ENCODE results near the gene SLC2A10. TPM values are rescaled to one million over a fixed set of nuclear protein-coding genes. Genes with fewer than 3 reads are reported as not detected.

The SLC2A10 gene
- total RNA-seq, 4 donors from 2014 or later = 20.8 to 31.5 (median 27.3) TPM

GRCh38 chr20:46761566-46761965, 52.1 kb downstream of the SLC2A10 start:
- DNase-seq (ENCODE audit: low spot score in 2 of 2) = no peak
- no peaks in the 10 kb centered on the region for H3K27me3 ChIP-seq
- no peaks in the 10 kb centered on the region for H3K9me3 ChIP-seq
- H3K27ac ChIP-seq = no peak overlapping the region
- WGBS, 2 donors = 89 to 95% methylated on average over 9 of the region's 9 CpGs
- peaks cover 0 to 16% (median 0%) of the 10 kb centered on the region in 4 donors for H3K4me1 ChIP-seq
- H3K4me3 ChIP-seq = no peak overlapping the region
- no peaks in the 10 kb centered on the region for H3K36me3 ChIP-seq
- TF ChIP-seq, protein P1, sequence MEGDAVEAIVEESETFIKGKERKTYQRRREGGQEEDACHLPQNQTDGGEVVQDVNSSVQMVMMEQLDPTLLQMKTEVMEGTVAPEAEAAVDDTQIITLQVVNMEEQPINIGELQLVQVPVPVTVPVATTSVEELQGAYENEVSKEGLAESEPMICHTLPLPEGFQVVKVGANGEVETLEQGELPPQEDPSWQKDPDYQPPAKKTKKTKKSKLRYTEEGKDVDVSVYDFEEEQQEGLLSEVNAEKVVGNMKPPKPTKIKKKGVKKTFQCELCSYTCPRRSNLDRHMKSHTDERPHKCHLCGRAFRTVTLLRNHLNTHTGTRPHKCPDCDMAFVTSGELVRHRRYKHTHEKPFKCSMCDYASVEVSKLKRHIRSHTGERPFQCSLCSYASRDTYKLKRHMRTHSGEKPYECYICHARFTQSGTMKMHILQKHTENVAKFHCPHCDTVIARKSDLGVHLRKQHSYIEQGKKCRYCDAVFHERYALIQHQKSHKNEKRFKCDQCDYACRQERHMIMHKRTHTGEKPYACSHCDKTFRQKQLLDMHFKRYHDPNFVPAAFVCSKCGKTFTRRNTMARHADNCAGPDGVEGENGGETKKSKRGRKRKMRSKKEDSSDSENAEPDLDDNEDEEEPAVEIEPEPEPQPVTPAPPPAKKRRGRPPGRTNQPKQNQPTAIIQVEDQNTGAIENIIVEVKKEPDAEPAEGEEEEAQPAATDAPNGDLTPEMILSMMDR (IDR thresholded peaks at IDR 0.05) = no peak
- TF ChIP-seq EP300 (IDR thresholded peaks at IDR 0.05) (no peak), POLR2A (IDR thresholded peaks at IDR 0.05) (no peak)

DNA sequence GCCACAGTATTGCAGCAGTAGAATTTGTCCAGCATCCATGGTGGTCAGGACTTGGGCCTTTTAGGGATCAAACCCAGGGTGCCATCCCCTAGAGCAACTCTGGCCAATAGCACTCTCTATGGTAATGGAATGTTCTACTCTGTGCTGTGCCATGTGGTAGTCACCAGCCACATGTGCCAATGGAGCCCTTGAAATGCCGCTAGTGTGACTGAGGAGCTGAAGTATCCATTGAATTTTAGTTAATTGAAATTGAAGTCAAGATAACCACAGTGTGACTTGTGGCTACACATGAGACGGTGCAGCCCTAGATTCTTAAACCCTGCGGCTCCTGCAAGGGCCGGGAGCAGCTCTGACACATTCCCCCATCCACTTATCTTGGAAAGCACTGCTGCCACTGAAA, 54.6 kb downstream of the SLC2A10 start:
- 93 to 95% methylated on average over 4 of the region's 4 CpGs for WGBS, 2 donors
- no peak for DNase-seq (ENCODE audit: low spot score in 2 of 2)
- Histone ChIP-seq H3K27ac (no peak overlapping the region), H3K4me1 (no peaks in the 10 kb centered on the region), H3K36me3 (no peaks in the 10 kb centered on the region), H3K27me3 (no peaks in the 10 kb centered on the region), H3K4me3 (no peak overlapping the region), H3K9me3 (no peaks in the 10 kb centered on the region)
- no peak for TF ChIP-seq EP300 (IDR thresholded peaks at IDR 0.05)
- TF ChIP-seq POLR2A (IDR thresholded peaks at IDR 0.05) = no peak
- TF ChIP-seq, protein P1 (IDR thresholded peaks at IDR 0.05) = no peak

- 58 to 59% methylated on average over 12 to 13 of the region's 13 CpGs for WGBS, 2 donors
- H3K36me3 ChIP-seq = no peaks in the 10 kb centered on the region
- no peaks in the 10 kb centered on the region for H3K9me3 ChIP-seq
- H3K27ac ChIP-seq = no peak overlapping the region
- no peaks in the 10 kb centered on the region for H3K4me1 ChIP-seq
- TF ChIP-seq EP300 (IDR thresholded peaks at IDR 0.05) (no peak), POLR2A (IDR thresholded peaks at IDR 0.05) (no peak)
- TF ChIP-seq, protein P1 (IDR thresholded peaks at IDR 0.05) = no peak
- no peak overlapping the region for H3K4me3 ChIP-seq
- no peak for DNase-seq (ENCODE audit: low spot score in 2 of 2)
- no peaks in the 10 kb centered on the region for H3K27me3 ChIP-seq
Observed at GRCh38 chr20:46765506-46766120, 56.2 kb downstream of the SLC2A10 start.

- no peaks in the 10 kb centered on the region for H3K27me3 ChIP-seq
- DNase-seq (ENCODE audit: low spot score in 2 of 2) = peak in 1 of 2 donors; percentile 25
- no peak overlapping the region for H3K27ac ChIP-seq
- 79 to 82% methylated on average over 4 of the region's 4 CpGs for WGBS, 2 donors
- no peak for TF ChIP-seq EP300 (IDR thresholded peaks at IDR 0.05)
- TF ChIP-seq, protein P1 (IDR thresholded peaks at IDR 0.05) = peak; percentile 13 to 39 (median 32)
- no peaks in the 10 kb centered on the region for H3K9me3 ChIP-seq
- no peaks in the 10 kb centered on the region for H3K36me3 ChIP-seq
- H3K4me1 ChIP-seq = no peaks in the 10 kb centered on the region
- H3K4me3 ChIP-seq = no peak overlapping the region
Observed at GRCh38 chr20:46767127-46767761, 57.8 kb downstream of the SLC2A10 start.

DNA sequence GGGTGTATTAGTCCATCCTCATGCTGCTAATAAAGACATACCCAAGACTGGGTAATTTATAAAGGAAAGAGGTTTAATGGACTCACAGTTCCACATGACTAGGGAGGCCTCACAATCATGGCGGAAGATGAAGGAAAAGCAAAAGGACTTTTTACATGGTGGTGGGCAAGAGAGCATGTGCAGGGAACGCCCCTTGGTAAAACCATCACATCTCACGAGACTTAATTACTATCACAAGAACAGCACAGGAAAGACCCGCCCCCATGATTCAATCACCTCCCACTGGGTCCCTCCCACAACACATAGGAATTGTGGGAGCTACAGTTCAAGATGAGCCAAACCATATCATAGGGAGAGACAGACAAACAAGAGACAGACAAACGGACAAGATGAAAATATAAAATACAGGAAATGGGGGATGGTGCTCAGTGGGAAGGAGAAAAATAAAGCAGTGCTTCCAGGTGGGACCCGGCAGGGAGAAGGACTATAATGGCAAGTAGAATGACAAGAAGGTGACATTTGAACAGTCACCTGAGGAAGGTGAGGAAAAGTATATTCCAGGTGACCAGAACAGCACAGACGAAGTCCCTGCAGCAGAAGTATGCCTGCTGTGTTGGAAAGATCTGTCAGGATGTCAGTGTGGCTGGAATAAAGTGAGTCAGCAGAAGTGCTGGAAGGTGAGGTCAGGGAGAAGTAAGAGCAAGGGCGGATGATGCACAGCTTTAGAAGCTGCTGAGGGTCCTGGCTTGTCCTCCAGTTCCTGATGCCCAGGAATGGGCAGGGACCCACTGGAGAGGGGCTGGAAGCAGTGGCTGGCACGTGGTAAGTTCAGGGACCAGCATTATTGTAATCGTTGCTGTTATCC, 61.1 kb downstream of the SLC2A10 start:
- no peak for DNase-seq (ENCODE audit: low spot score in 2 of 2)
- H3K27me3 ChIP-seq = no peaks in the 10 kb centered on the region
- H3K4me3 ChIP-seq = no peak overlapping the region
- 77 to 85% methylated on average over 10 of the region's 10 CpGs for WGBS, 2 donors
- H3K27ac ChIP-seq = no peak overlapping the region
- H3K4me1 ChIP-seq = no peaks in the 10 kb centered on the region
- no peaks in the 10 kb centered on the region for H3K36me3 ChIP-seq
- TF ChIP-seq POLR2A (IDR thresholded peaks at IDR 0.05) = no peak
- no peak for TF ChIP-seq EP300 (IDR thresholded peaks at IDR 0.05)
- TF ChIP-seq, protein P1 (IDR thresholded peaks at IDR 0.05) = no peak
- H3K9me3 ChIP-seq = no peaks in the 10 kb centered on the region

Measured in tibial nerve (tissue), 4 donors.